ENCODE data around the gene FARP1.

FARP1 gene

GRCh38 chr13:98370261-98370660, 227.4 kb downstream of the FARP1 start:
- no peak for DNase-seq

GRCh38 chr13:98370806-98371515, 228.1 kb downstream of the FARP1 start:
- no peak for DNase-seq

- DNase-seq, result no peak
Observed at GRCh38 chr13:98371516-98372023, 228.7 kb downstream of the FARP1 start.

GRCh38 chr13:98372876-98373275, 230.0 kb downstream of the FARP1 start:
- DNase-seq, result no peak

GRCh38 chr13:98374750-98375149, 231.9 kb downstream of the FARP1 start:
- DNase-seq, result no peak

GRCh38 chr13:98377635-98378378, 234.9 kb downstream of the FARP1 start:
- DNase-seq, result no peak

- no peak for DNase-seq
Observed at GRCh38 chr13:98384739-98385138, 241.8 kb downstream of the FARP1 start.

GRCh38 chr13:98385606-98386005, 242.7 kb downstream of the FARP1 start:
- DNase-seq, result no peak

GRCh38 chr13:98386637-98387036, 243.7 kb downstream of the FARP1 start:
- DNase-seq, result no peak

- no peak for DNase-seq
Observed at GRCh38 chr13:98389319-98389718, 246.4 kb downstream of the FARP1 start.

- no peak for DNase-seq
Observed at GRCh38 chr13:98390086-98390715, 247.3 kb downstream of the FARP1 start.

GRCh38 chr13:98393873-98394272, 251.0 kb downstream of the FARP1 start:
- DNase-seq, result no peak

- no peak for DNase-seq
Observed at GRCh38 chr13:98394820-98395510, 252.1 kb downstream of the FARP1 start.

- DNase-seq, result no peak
Observed at GRCh38 chr13:98396071-98396710, 253.3 kb downstream of the FARP1 start.

GRCh38 chr13:98397221-98397620, 254.3 kb downstream of the FARP1 start:
- DNase-seq, result no peak

- DNase-seq, result no peak
Observed at GRCh38 chr13:98397861-98398260, 255.0 kb downstream of the FARP1 start.

GRCh38 chr13:98398581-98398980, 255.7 kb downstream of the FARP1 start:
- no peak for DNase-seq

- DNase-seq, result no peak
Observed at GRCh38 chr13:98399756-98400155, 256.9 kb downstream of the FARP1 start.

GRCh38 chr13:98401934-98402333, 259.0 kb downstream of the FARP1 start:
- DNase-seq, result no peak

GRCh38 chr13:98403076-98403475, 260.2 kb downstream of the FARP1 start:
- DNase-seq, result no peak

GRCh38 chr13:98405107-98405571, 262.2 kb downstream of the FARP1 start:
- no peak for DNase-seq

GRCh38 chr13:98405690-98406344, 262.9 kb downstream of the FARP1 start:
- DNase-seq, result no peak
